IMR-90 (cell line): ENCODE measurements around the gene XPO6.

Experiments used
- CEBPB ChIP-seq: IDR thresholded peaks from 2 replicates; pipeline ENCODE4 v1.6.1; 2012; ENCODE audit warnings: low read depth, low read length, improper control_type of control experiment
- RCOR1 ChIP-seq: IDR thresholded peaks from 2 replicates; pipeline ENCODE4 v1.6.1; 2012; ENCODE audit warnings: mild to moderate bottlenecking, low read length, improper control_type of control experiment; ENCODE audit not compliant: insufficient replicate concordance
- TF ChIP-seq, protein P1 (sequence below): conservative IDR thresholded peaks from 2 replicates; pipeline ENCODE4 v1.5.1; 2012; ENCODE audit warnings: mild to moderate bottlenecking, low read depth, low read length, improper control_type of control experiment

DNA sequence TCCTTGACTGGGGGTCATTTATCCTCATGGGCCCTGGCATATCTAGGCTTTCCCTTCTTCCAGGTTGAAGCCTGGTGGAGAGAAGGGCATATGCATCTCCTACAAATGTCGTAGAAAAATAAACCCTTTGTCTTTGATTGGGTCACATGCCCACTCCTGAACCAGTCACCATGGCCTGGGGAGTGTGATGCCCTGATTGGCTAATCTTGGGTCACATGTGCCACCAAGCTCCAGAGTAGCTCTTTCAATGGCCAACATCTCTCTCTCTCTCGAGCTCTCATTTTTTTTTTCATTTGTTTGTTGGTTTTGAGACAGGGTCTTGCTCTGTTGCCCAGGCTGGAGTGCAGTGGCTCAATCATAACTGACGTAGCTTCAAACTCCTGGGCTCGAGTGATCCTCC is 5.6 kb upstream of the XPO6 start:
- TF ChIP-seq, protein P1, sequence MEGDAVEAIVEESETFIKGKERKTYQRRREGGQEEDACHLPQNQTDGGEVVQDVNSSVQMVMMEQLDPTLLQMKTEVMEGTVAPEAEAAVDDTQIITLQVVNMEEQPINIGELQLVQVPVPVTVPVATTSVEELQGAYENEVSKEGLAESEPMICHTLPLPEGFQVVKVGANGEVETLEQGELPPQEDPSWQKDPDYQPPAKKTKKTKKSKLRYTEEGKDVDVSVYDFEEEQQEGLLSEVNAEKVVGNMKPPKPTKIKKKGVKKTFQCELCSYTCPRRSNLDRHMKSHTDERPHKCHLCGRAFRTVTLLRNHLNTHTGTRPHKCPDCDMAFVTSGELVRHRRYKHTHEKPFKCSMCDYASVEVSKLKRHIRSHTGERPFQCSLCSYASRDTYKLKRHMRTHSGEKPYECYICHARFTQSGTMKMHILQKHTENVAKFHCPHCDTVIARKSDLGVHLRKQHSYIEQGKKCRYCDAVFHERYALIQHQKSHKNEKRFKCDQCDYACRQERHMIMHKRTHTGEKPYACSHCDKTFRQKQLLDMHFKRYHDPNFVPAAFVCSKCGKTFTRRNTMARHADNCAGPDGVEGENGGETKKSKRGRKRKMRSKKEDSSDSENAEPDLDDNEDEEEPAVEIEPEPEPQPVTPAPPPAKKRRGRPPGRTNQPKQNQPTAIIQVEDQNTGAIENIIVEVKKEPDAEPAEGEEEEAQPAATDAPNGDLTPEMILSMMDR, result no peak
- no peak for TF ChIP-seq RCOR1
- TF ChIP-seq CEBPB, result no peak
